GM21381 (cell line): Measurements from ENCODE around the gene IMMP2L.

Experiments
- ATAC-seq: cut with Tn5 transposase; IDR thresholded peaks from one replicate; pipeline ENCODE4 v1.9.1; 2021; ENCODE audit warnings: mild to moderate bottlenecking, moderate library complexity; ENCODE audit not compliant: unreplicated experiment

The IMMP2L gene

DNA sequence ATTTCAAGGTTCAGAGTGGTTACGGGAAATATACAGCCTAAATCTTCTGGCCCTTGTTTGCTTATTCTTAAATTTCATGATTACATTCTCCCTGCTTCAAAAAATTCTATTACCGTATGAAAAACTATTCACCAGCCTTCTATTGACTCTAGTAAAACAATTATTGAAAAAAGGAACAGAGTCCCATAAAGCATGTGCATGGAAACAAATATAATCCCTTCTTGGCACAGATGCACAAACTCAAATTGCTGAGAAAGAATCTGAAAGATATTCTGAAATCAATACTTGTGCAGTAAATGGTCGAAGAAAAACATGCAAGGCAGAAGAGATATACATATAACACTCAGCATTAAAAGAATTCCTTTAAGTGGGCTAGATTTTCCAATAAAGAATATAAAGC, 387.8 kb downstream of the IMMP2L start:
- no peak for ATAC-seq

DNA sequence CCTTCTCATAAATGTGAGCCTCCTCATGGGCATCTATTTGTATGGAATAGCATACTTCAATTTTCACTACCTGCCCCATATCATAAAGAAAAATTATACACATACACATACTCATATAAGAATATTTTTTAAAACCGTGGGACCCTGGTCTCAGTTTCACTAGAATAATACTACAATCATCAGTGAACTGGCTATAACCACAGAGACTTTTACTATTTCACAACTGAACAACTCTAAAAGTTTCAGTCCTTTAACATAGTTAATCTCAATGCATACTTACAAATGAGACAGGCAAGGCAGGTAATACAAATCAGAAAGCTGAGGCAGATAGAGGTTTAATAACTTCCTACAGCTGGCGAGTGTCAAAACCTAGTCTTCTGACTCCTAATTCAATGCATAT, 388.3 kb downstream of the IMMP2L start:
- ATAC-seq = no peak

DNA sequence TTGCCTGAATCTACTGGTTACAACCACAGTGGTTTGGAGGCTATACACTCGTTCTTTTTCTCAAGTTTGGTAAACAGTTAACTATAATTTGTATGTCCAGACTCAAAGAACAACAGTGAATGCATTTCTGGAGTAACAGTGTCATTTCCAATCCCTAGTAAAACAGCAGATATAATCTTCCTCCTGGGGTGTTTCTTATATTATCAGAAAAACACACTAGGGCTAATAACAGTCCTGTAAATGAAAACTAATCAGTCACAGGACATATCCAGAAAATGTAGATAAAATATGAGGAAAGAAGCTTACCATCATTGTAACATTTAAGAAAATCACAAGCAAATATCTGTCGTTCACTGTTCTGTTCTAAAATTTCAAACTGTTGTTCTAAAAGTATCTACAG, 388.8 kb downstream of the IMMP2L start:
- no peak for ATAC-seq

DNA sequence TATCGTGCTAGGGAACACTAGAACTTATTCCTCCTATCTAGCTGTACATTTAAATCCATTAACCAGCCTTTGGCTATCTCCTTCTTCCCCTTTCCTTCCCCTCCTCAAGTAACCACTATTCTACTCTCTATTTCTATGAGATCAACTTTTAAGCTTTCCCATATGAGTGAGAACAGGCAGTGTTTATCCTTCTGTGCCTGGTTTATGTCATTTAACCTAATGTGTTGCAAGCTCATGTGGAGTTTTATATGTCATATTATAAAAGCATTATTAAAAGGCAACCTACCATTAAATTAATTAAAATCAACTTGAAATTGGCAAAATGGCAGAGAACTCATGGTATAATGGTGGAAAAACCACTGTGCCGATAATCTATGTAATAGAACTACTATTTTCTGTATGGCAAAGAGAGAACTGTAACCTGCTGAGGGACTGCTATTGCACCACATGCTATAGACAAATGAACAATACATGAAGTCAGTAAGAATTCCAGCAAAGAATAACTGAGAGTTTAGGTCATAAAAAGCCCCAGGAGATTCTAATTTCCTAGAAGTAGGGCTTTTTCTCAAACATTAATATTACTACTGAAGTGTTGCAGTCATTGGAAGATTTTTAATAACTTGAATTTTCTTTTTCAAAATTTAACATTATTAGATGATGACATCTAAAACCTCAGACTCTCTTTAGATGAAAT, 389.6 kb downstream of the IMMP2L start:
- ATAC-seq = no peak

DNA sequence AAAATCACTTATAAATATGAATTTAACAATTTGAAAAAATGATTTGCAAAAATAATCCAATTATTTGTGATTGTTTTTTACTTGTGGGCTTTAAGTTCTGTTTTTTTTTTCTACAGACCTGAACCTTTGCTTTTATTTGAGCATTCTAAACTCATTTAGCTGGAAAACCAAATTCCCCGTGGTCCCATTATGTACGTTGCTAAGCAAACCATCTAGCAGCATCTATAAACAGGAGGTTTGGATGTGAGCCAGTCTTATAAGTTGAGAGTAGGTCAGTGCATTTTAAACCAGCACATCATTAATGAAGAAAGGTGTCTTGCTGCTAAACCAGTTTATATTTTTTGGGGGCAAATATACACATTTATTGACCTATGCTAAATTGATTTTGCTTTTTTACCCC, 394.1 kb downstream of the IMMP2L start:
- ATAC-seq = no peak

DNA sequence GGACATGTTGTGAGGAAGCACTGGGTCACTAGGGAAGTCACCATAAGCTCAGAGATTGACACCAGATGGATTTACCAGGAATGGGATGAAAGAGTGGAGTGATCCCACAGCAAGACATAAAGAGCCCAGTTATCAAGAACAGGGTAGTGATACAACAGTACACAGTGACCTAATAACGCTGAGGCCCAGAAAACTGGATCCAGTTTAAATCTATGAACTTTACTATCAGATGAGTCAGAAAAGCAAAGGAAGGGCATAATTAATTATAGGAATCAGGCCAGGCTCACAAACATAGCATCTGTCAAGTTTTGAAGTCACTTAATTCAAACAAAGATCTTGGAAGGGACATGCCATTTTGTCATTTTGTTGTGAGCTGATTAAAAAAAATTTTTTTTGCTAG, 397.9 kb downstream of the IMMP2L start:
- ATAC-seq = no peak

DNA sequence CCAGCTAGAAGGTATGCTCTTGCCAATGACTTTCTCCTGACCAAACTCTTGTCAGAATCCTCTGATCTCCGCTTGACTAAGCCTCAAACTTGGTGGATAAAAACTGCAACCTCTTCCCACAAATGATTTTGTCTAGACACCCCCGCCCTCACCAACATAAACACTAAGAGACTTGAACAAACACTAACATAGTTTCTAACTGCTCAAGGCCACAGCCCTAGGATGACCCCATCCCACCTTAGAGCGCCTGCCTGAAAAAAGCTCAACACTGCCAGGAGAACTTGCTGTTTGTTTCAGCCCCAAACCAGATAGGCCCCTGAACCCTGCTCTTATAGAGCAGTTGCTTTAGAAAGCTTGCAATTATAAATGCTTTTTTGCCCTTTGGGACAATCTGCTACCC, 399.6 kb downstream of the IMMP2L start:
- ATAC-seq = no peak

DNA sequence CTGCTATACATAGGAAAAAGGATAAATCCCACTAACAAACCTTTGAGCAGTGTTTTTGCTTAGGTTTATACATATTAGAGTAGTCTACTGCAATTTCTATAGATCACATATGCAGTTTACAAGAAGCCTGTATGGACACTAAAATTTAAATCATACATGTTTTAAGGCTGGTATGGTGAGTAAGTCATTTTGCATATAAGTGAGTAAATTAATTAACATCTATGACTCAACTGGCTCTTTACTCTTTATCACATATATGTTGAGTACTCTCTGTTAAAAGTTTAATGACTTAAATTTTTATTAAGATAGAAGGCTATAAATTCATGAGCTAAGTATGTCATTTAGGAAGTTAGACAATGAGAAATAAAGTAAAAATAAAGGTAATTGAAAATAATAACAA, 402.0 kb downstream of the IMMP2L start:
- no peak for ATAC-seq

DNA sequence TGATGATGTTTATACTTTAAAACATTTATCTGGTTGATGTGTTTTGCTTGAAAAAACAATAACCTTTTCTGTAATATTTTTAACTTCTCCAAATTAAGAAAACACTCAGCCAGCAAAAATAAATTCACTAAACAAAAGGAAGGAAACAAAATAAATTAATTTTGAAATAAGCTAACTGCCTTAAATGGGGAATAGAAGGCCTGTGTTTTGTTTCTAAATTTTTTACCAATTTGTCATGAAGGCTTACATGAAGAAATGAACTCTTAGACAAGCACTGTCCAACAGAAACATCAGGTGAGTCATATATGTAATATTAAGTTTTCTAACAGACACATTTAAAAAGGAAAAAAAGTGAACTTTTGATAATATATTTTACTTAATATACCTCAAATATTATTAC, 402.9 kb downstream of the IMMP2L start:
- ATAC-seq = no peak

DNA sequence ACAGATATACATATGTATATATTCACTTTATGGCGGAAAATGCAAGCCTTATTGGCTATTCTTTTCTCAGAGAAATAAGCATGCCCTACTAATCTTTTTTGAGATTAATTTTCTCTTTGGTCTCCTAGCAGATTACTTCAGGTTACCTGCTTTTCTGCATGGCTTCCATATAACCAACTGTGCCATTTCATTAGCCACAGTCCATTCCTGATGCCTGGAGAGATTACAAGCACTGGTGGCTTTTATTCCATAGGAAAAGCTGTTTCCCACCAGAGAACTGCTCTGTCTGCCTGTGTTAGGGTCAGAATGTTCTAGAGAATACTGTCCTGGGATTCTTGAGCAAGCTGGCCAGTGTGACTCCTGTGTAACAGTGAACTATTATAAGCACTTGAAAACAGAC, 411.6 kb downstream of the IMMP2L start:
- ATAC-seq = no peak

DNA sequence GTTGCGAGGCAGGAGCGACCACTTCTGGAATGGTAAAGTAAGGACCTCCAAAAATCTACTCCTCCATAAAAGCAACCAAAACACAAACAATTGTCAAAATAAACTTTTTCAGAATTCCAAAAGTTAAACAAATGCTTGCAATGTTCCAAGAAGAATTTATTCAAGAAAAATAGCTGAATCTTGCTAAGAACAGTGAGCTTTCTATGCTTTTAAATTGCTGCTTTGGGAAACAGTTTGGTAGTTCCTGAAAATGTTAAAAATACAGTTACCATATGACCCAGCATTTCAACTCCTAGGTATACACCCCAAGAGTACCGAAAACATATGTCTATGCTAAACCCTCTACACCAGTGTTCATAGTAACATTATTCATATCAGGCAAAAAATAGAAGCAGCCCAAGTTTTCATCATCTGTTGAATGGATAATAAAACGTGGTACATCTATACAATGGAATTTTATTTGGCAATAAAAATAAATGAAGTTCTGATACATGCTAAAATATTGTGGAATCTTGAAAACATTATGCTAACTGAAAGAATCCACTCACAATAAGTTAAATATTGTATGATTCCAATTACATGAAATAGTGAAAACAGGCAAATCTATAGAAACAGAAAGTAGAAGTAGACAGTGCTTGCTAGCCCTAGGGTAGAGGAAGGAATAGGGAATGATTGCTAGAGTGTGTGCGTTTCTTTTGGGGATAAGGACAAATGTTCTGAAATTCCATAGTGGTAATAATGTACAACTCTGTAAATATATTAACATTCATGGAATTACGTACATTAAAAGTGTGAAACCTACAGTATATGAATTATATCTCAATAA, 414.4 kb downstream of the IMMP2L start:
- no peak for ATAC-seq

DNA sequence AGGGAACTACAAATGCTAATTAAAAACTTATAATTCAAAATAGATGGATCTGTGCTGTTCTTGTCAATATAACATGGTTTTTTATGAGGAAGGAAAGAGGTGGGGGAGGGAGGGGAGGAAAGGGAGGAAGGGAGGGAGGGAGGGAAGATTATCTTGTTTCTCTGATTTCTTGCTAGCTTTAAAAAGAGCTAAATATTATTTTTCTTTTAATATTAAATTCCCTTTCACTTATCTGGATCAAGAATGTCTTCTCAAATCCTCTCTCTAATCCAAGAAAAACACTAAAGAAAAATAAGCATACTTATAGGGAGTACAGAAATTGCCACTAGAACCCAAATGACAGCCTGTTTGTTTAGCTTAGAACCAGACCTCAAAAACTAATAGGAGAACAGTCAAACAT, 416.2 kb downstream of the IMMP2L start:
- ATAC-seq = no peak

DNA sequence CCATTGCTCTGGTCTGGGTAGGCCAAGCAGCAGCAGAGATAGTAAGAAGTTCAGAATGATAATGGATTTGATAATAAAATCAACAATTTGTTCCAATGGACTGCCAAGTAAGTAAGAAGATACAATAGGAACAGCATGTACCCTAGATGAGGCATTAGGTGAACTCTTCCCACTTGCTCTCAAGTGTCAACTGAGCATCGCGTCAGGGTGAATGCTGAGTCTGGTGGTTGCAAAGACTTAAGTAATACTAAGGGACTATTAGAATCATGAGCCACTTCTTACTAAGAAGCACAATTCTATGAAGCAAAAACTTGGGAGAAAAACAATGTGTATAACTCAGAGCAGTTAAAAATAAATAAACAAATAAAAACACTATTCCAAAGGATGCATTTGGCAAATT, 416.8 kb downstream of the IMMP2L start:
- no peak for ATAC-seq

DNA sequence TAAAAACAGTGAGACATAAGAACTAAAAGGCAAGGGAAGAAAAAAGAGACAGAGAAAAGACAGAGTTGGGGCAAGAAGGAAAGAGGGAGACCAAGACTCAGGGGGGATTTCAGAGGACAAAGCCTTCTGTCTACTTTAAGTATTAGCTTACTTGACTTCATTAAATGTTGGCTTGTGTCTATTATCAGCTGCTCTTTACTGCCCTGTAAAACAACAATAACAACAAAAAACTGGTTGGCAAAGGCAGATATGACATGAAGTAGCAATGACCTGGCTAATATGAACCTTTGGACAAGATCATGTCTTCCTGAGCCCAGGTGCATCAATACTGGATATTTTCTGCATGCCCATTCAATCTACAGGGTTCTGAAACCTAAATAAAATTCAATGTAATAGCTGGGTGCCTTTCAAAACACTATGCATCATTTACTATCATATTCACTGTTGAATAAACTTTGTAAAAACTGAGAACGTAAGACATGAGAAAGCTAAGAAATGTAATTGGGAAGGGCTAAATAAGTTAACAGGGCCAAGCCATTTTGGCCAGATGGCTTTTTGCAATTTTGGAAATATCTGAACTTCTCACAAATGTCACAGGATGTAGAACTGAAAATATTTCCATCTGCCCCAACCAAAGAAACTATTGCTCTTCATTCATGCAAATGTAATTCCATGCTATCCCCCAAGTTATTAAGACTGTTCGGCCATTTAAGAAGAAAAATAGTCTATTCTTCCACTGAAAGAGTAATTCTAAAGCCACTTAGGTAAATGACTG, 422.0 kb downstream of the IMMP2L start:
- no peak for ATAC-seq

DNA sequence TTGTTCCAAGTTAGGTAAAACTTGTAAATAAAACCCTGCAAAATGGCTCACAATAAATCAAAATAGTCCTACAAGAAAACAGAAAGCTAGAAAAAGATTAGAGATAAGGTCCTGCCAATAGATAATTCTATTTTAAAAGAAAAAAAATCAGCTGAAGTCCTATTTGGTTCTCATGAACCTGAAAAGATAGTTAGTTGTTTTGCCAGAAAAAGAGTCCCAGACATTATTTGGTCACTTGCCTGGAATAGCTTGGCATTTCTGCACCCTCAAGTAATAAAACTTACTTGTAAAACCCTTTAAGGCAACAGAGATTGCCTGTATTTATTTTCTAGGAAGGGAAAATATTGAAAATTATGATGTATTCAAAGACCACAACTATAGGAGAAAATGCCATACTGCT, 423.7 kb downstream of the IMMP2L start:
- no peak for ATAC-seq

DNA sequence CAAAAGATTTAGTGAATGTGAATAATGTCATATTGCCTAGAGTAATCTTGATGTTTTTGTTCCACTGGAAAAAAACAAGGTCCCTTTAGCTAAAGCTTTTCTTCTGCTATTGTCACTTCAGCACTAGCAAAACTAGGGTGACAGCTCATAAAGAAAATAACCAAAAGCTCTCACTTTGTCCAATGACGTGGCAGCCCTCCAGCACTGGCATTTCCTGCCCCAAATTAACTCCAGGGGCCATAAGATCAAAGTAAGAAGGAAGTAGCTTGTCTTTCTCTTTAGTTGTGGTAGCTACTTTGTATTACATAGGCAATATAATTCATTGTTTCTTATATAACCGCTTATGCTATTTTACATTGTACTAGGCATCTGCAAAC, 424.1 kb downstream of the IMMP2L start:
- ATAC-seq = peak; percentile 96

DNA sequence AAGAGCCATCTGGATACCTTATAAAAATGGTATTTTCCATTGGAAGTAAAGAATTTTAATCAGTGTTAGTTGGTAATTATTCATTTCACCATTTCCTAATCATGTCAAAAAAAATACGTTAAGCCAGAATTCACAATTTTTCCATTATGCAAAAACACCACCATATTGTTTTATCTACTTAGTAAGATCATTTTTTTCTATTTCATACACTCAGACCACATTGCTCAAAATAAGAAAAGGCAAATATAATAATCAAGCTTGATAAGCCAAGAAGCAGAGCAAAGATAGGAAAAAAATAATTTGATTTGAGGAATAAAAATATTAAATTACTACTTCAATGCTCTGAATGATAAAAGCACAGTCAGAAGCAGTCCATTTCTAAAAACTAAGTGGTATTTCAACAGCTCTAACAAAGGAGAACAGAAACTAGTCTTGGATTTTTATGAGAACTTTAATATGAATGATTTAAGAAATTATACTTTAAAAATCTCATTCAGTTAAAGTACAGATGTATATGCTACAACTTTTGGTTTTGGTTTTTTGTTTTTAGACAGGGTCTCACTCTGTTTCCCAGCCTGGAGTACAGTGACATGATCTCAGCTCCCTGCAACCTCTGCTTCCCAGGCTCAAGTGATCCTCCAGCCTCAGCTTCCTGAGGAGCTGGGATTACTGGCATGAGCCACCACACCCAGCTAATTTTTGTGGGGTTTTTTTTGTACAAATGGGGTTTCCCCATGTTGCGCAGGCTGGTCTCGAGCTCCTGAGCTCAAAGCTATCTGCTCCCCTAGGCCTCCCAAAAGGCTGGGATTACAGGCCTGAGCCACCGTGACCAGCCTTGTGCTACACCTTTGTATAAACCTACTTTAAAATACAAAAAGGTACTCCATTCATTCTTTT, 424.7 kb downstream of the IMMP2L start:
- ATAC-seq = peak; percentile 78

DNA sequence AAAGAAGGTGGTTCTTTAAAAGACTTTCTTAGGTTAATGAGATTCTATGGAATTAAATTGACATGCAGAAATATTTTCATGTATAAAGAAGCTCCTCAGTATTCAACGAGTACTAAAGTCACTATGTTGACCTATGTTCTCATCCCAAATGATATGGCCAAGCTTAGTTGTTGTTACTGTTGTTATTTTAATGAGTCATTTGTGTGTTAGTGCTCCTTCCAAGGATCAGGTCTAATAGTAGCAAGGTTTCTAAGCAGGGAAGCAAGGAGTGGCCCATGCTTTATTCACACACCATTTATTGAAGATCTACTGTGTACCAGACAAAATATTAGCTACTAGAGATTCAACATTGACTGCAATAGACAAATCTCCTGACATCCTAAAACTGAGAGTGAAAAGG, 429.5 kb downstream of the IMMP2L start:
- ATAC-seq = no peak

DNA sequence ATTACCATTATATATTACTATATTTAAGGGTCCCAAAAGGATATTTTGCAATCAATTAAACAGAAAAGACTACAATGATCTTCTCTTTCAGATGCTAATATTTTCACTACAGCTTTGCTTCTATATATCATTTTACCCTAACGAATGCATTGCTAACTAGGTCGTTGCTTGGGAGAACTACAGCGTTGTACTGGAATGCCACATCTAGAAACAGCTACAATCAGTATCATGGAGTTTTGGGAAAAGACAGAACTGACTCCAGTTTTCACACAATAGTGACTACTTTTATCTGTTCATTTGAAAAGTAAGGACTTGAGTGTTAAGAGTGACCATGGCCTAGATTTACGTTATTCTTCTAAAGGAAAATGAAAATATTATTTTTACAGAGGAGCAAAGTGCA, 432.9 kb downstream of the IMMP2L start:
- ATAC-seq = no peak

DNA sequence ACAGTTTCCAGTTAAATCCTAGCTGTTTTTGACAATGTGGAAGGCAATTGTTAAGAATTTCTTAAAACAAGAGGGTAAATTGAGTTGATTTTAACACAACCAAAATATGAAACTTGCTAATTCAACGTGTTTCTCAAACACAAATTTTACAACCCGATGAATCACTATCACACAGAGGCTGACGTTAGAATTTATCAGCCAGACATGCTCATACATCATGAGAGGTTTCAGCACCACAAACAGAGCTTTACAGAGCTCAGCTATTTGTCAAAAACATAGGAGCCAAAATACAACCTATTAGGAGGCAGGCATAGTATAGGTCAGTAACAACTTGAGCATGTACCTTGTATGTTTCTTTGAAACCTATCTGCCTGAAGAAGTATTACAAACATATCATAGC, 435.3 kb downstream of the IMMP2L start:
- ATAC-seq = no peak

DNA sequence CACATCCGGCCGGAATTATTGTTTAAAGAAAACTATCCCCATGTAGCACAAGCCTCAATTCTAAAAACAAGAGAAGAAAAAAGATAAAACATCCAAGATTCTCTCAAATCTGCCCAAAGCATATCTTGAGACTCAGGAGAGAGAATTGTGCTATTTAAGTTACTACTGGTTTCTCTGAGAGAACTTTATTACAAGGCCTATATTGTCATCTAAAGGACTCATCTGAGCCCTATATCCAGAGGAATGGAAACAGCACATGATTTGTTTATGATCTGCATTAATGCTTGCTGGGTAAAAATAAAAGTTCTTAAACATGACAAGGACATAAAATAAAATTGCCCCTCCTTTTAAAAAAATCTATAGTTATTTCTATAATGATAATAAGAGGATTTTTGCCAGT, 446.3 kb downstream of the IMMP2L start:
- ATAC-seq = no peak
